Measurements from ENCODE around the gene SMYD3. TPM values are rescaled to one million over a fixed set of nuclear protein-coding genes. Genes with fewer than 3 reads are reported as not detected.

The SMYD3 gene
- total and polyA plus RNA-seq, 2 donors (not counting 1 experiment from before 2014, with no cell fraction given): 69.4 to 83.1 TPM

GRCh38 chr1:245760301-245760700 is 746.8 kb downstream of the SMYD3 start:
- Histone ChIP-seq H2AFZ (ENCODE audit: low read length) (no peak overlapping the region), H3K4me1 (ENCODE audit: control insufficient read depth, extremely low read depth, insufficient read depth, low read length) (no peaks in the 10 kb centered on the region), H3K9ac (ENCODE audit: insufficient read depth, low read length) (no peak overlapping the region), H4K20me1 (ENCODE audit: control insufficient read depth, extremely low read depth, insufficient read depth, low read length) (no peaks in the 10 kb centered on the region), H3K79me2 (ENCODE audit: control insufficient read depth, insufficient read depth, low read length) (no peaks in the 10 kb centered on the region), H3K4me2 (ENCODE audit: extremely low read depth, insufficient read depth, low read length) (no peak overlapping the region), H3K4me3 (replicated peaks in 1 of 4; ENCODE audit: control extremely low read depth in 1 of 4, insufficient read depth in 1 of 4, low read depth in 3 of 4, low read length in 4 of 4) (no peak overlapping the region), H3K9me3 (ENCODE audit: control insufficient read depth, insufficient read depth, low read depth, low read length) (no peaks in the 10 kb centered on the region), H3K27me3 (ENCODE audit: control insufficient read depth, insufficient read depth, low read length) (no peaks in the 10 kb centered on the region), H3K27ac (ENCODE audit: insufficient read depth, low read length) (no peak overlapping the region), H3K36me3 (ENCODE audit: control insufficient read depth, insufficient read depth, low read length) (no peaks in the 10 kb centered on the region)
- DNase-seq (ENCODE audit: low read depth in 2 of 2): no peak
- TF ChIP-seq CTCF (conservative IDR thresholded peaks at IDR 0.05 in 1 of 2, IDR thresholded peaks at IDR 0.05 in 1 of 2; ENCODE audit: low read depth in 1 of 2, low read length in 2 of 2): no peak
- TF ChIP-seq EZH2 (IDR thresholded peaks at IDR 0.05; ENCODE audit: low read length, missing control alignments): no peak

- no peak for DNase-seq (ENCODE audit: low read depth in 2 of 2)
- no peak overlapping the region for H3K4me2 ChIP-seq (ENCODE audit: extremely low read depth, insufficient read depth, low read length)
- TF ChIP-seq EZH2 (IDR thresholded peaks at IDR 0.05; ENCODE audit: low read length, missing control alignments) (no peak), CTCF (conservative IDR thresholded peaks at IDR 0.05 in 1 of 2, IDR thresholded peaks at IDR 0.05 in 1 of 2; ENCODE audit: low read depth in 1 of 2, low read length in 2 of 2) (no peak)
- no peak overlapping the region for H2AFZ ChIP-seq (ENCODE audit: low read length)
- no peaks in the 10 kb centered on the region for H3K36me3 ChIP-seq (ENCODE audit: control insufficient read depth, insufficient read depth, low read length)
- no peaks in the 10 kb centered on the region for H3K9me3 ChIP-seq (ENCODE audit: control insufficient read depth, insufficient read depth, low read depth, low read length)
- no peaks in the 10 kb centered on the region for H3K4me1 ChIP-seq (ENCODE audit: control insufficient read depth, extremely low read depth, insufficient read depth, low read length)
- no peaks in the 10 kb centered on the region for H3K27me3 ChIP-seq (ENCODE audit: control insufficient read depth, insufficient read depth, low read length)
- no peak overlapping the region for H3K9ac ChIP-seq (ENCODE audit: insufficient read depth, low read length)
- no peak overlapping the region for H3K27ac ChIP-seq (ENCODE audit: insufficient read depth, low read length)
- H4K20me1 ChIP-seq (ENCODE audit: control insufficient read depth, extremely low read depth, insufficient read depth, low read length): no peaks in the 10 kb centered on the region
- H3K4me3 ChIP-seq (replicated peaks in 1 of 4; ENCODE audit: control extremely low read depth in 1 of 4, insufficient read depth in 1 of 4, low read depth in 3 of 4, low read length in 4 of 4): no peak overlapping the region
- no peaks in the 10 kb centered on the region for H3K79me2 ChIP-seq (ENCODE audit: control insufficient read depth, insufficient read depth, low read length)
These were observed 752.6 kb downstream of the SMYD3 start for GRCh38 chr1:245754463-245754961.

GRCh38 chr1:245753807-245754206 is 753.3 kb downstream of the SMYD3 start:
- H3K27me3 ChIP-seq (ENCODE audit: control insufficient read depth, insufficient read depth, low read length): no peaks in the 10 kb centered on the region
- no peaks in the 10 kb centered on the region for H4K20me1 ChIP-seq (ENCODE audit: control insufficient read depth, extremely low read depth, insufficient read depth, low read length)
- no peak overlapping the region for H3K4me2 ChIP-seq (ENCODE audit: extremely low read depth, insufficient read depth, low read length)
- no peak for DNase-seq (ENCODE audit: low read depth in 2 of 2)
- no peak overlapping the region for H3K9ac ChIP-seq (ENCODE audit: insufficient read depth, low read length)
- H3K4me3 ChIP-seq (replicated peaks in 1 of 4; ENCODE audit: control extremely low read depth in 1 of 4, insufficient read depth in 1 of 4, low read depth in 3 of 4, low read length in 4 of 4): no peak overlapping the region
- no peak overlapping the region for H2AFZ ChIP-seq (ENCODE audit: low read length)
- no peaks in the 10 kb centered on the region for H3K4me1 ChIP-seq (ENCODE audit: control insufficient read depth, extremely low read depth, insufficient read depth, low read length)
- no peak for TF ChIP-seq EZH2 (IDR thresholded peaks at IDR 0.05; ENCODE audit: low read length, missing control alignments)
- TF ChIP-seq CTCF (conservative IDR thresholded peaks at IDR 0.05 in 1 of 2, IDR thresholded peaks at IDR 0.05 in 1 of 2; ENCODE audit: low read depth in 1 of 2, low read length in 2 of 2): no peak
- H3K79me2 ChIP-seq (ENCODE audit: control insufficient read depth, insufficient read depth, low read length): no peaks in the 10 kb centered on the region
- H3K36me3 ChIP-seq (ENCODE audit: control insufficient read depth, insufficient read depth, low read length): no peaks in the 10 kb centered on the region
- no peak overlapping the region for H3K27ac ChIP-seq (ENCODE audit: insufficient read depth, low read length)
- no peaks in the 10 kb centered on the region for H3K9me3 ChIP-seq (ENCODE audit: control insufficient read depth, insufficient read depth, low read depth, low read length)
